HepG2 (cell line): Measurements from ENCODE around the gene SPINK8. TPM values are rescaled to one million over a fixed set of nuclear protein-coding genes. Genes with fewer than 3 reads are reported as not detected.

Experiments
- HNRNPL ChIP-seq: fragments of 200-400 bp; formaldehyde crosslinking; IDR thresholded peaks from 2 replicates; pipeline ENCODE4 v1.6.1; 2017; ENCODE audit warnings: mild to moderate bottlenecking, low read depth, low read length
- KLF11 ChIP-seq: IDR thresholded peaks from 2 replicates; pipeline ENCODE4 v1.6.1; 2016; ENCODE audit warnings: missing compliant biosample characterization
- MIXL1 ChIP-seq: IDR thresholded peaks from 2 replicates; pipeline ENCODE4 v1.6.1; 2016
- PITX1 ChIP-seq: sonication (generic); formaldehyde crosslinking; IDR thresholded peaks from 2 replicates; pipeline ENCODE4 v1.5.1; 2020; ENCODE audit warnings: mild to moderate bottlenecking, missing genetic modification reagents
- RFXANK ChIP-seq: IDR thresholded peaks from 2 replicates; pipeline ENCODE4 v1.6.1; 2016
- RORA ChIP-seq: sonication (generic); formaldehyde crosslinking; IDR thresholded peaks from 2 replicates; pipeline ENCODE4 v1.5.0; 2020; ENCODE audit warnings: mild to moderate bottlenecking, missing genetic modification reagents, moderate library complexity
- SATB2 ChIP-seq: sonication (generic); formaldehyde crosslinking; IDR thresholded peaks from 2 replicates; pipeline ENCODE4 v1.5.0; 2020; ENCODE audit warnings: missing genetic modification reagents
- SNRNP70 ChIP-seq: fragments of 200-400 bp; formaldehyde crosslinking; IDR thresholded peaks from 2 replicates; pipeline ENCODE4 v1.6.1; 2017; ENCODE audit warnings: mild to moderate bottlenecking, low read depth, low read length, moderate library complexity
- ZFAT ChIP-seq: sonication (generic); formaldehyde crosslinking; conservative IDR thresholded peaks from 2 replicates; pipeline ENCODE4 v1.8.1; 2023; ENCODE audit warnings: missing genetic modification reagents, inconsistent platforms
- ZNF501 ChIP-seq: sonication (generic); formaldehyde crosslinking; IDR thresholded peaks from 2 replicates; pipeline ENCODE4 v1.5.1; 2020; ENCODE audit warnings: mild to moderate bottlenecking, moderate library complexity, missing genetic modification reagents
- polyA plus RNA-seq, 8 experiments: library from polyadenylated mRNA; depleted of rRNA in 3 of 8; stranded (reverse) in 7 of 8; unstranded in 1 of 8; fragments of >200 nt; fragmentation: Illumina TruSeq in 4 of 8; extraction: Trizol in 4 of 8; gene quantifications; 2 replicates each; pipeline versions ENCODE4 v1.2.1 to v1.2.3, GENCODE V29; 2011 to 2016; ENCODE audit warnings: low read depth in 4 of 8, missing spikeins in 1 of 8, mixed read lengths in 1 of 8; ENCODE audit not compliant: insufficient read depth in 1 of 8
- total RNA-seq, 5 experiments: library from RNA; depleted of rRNA; stranded (reverse); fragments of >200 nt; fragmentation: Illumina TruSeq; extraction: Trizol; gene quantifications; 2 replicates each; pipeline ENCODE4 v1.2.3, GENCODE V29; 2016; ENCODE audit warnings: low read depth in 1 of 5
- TF ChIP-seq, protein P1 (sequence below): IDR thresholded peaks from 2 replicates; pipeline ENCODE4 v1.6.1; 2016; ENCODE audit warnings: missing biosample characterization, missing genetic modification reagents, low read depth
- TF ChIP-seq, protein P2 (sequence below): sonication (generic); formaldehyde crosslinking; IDR thresholded peaks from 2 replicates; pipeline ENCODE4 v1.9.0; 2021; ENCODE audit warnings: mild to moderate bottlenecking, missing genetic modification reagents
- TF ChIP-seq, protein P3 (sequence below): IDR thresholded peaks from 2 replicates; pipeline ENCODE4 v1.6.1; 2016
- TF ChIP-seq, protein P4 (sequence below): sonication (generic); formaldehyde crosslinking; IDR thresholded peaks from 2 replicates; pipeline ENCODE4 v1.4.0; 2020; ENCODE audit warnings: missing genetic modification reagents
- TF ChIP-seq, protein P5 (sequence below): sonication (generic); formaldehyde crosslinking; conservative IDR thresholded peaks from 2 replicates; pipeline ENCODE4 v1.4.0; 2020; ENCODE audit warnings: missing genetic modification reagents

Gene SPINK8
- total and polyA plus RNA-seq, 2 of the 13 experiments (the other 11 are each of a cell fraction or from before 2014, with no cell fraction given), result not detected

DNA sequence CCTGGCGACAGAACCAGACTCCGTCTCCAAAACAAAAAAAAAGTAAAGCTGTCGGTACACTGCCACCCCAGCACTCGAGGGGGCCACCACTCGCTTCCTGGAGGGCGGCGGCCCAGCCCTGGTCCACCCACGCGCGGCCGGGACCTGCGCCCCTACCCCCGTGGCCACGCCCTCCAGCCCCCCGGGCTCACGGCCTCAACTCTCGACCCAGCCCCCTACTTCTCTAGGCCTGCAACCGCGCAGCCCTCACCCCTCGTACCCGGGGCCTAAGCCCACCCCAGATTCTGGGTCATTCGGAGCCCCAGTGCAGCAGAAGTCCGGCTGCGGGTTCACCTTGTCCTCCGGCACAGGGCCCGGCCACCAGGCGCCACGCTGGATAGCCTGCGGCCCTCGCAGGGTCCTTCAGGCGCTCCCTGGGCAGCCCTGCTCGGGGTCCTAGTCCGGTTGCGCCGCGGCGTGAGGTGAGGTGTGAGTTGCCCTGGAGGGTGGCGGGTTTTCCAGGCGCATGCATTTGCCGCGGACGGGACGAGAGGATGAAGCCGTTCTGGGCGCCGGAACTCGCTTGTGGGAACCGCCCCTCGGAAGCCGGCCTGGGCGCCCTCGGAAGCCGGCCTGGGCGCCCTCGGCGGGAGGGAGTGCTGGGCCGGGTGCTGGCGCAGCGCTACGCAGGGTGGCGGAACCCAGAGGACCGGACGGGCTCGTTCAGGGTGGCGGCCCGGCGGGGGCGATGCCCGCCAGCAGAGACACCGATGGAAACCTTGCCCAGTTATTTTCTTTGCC is 32.3 kb downstream of the SPINK8 start, which contains the start of gene NME6 (continued):
- TF ChIP-seq SATB2 (CRISPR knock-in tag) (peak; percentile 88), ZNF501 (CRISPR knock-in tag) (peak; percentile 97), RFXANK (CRISPR knock-in tag) (0 out of 2 replicates have a peak, but pooled peaks have one; percentile 64), PITX1 (CRISPR knock-in tag) (peak; percentile 83), RORA (CRISPR knock-in tag) (no peak), SNRNP70 (no peak), HNRNPL (peak; percentile 76), ZFAT (CRISPR knock-in tag) (peak; percentile 67; the same call in 1 of the 2 replicates), MIXL1 (peak; percentile 88), KLF11 (CRISPR knock-in tag) (peak; percentile 67; the same call in 1 of the 2 replicates)
- TF ChIP-seq, protein P1, sequence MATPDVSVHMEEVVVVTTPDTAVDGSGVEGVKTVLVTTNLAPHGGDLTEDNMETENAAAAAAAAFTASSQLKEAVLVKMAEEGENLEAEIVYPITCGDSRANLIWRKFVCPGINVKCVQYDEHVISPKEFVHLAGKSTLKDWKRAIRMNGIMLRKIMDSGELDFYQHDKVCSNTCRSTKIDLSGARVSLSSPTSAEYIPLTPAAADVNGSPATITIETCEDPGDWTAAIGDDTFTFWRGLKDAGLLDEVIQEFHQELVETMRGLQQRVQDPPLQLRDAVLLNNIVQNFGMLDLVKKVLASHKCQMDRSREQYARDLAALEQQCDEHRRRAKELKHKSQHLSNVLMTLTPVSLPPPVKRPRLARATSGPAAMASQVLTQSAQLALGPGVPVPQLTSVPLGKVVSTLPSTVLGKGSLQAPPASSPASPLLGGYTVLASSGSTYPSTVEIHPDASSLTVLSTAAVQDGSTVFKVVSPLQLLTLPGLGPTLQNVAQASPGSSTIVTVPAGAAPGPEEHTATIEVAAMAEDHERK (CRISPR knock-in tag), result peak; percentile 59
- TF ChIP-seq, protein P2, sequence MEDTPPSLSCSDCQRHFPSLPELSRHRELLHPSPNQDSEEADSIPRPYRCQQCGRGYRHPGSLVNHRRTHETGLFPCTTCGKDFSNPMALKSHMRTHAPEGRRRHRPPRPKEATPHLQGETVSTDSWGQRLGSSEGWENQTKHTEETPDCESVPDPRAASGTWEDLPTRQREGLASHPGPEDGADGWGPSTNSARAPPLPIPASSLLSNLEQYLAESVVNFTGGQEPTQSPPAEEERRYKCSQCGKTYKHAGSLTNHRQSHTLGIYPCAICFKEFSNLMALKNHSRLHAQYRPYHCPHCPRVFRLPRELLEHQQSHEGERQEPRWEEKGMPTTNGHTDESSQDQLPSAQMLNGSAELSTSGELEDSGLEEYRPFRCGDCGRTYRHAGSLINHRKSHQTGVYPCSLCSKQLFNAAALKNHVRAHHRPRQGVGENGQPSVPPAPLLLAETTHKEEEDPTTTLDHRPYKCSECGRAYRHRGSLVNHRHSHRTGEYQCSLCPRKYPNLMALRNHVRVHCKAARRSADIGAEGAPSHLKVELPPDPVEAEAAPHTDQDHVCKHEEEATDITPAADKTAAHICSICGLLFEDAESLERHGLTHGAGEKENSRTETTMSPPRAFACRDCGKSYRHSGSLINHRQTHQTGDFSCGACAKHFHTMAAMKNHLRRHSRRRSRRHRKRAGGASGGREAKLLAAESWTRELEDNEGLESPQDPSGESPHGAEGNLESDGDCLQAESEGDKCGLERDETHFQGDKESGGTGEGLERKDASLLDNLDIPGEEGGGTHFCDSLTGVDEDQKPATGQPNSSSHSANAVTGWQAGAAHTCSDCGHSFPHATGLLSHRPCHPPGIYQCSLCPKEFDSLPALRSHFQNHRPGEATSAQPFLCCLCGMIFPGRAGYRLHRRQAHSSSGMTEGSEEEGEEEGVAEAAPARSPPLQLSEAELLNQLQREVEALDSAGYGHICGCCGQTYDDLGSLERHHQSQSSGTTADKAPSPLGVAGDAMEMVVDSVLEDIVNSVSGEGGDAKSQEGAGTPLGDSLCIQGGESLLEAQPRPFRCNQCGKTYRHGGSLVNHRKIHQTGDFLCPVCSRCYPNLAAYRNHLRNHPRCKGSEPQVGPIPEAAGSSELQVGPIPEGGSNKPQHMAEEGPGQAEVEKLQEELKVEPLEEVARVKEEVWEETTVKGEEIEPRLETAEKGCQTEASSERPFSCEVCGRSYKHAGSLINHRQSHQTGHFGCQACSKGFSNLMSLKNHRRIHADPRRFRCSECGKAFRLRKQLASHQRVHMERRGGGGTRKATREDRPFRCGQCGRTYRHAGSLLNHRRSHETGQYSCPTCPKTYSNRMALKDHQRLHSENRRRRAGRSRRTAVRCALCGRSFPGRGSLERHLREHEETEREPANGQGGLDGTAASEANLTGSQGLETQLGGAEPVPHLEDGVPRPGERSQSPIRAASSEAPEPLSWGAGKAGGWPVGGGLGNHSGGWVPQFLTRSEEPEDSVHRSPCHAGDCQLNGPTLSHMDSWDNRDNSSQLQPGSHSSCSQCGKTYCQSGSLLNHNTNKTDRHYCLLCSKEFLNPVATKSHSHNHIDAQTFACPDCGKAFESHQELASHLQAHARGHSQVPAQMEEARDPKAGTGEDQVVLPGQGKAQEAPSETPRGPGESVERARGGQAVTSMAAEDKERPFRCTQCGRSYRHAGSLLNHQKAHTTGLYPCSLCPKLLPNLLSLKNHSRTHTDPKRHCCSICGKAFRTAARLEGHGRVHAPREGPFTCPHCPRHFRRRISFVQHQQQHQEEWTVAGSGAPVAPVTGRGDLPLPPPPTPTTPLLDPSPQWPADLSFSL (CRISPR knock-in tag), result no peak
- TF ChIP-seq, protein P3, sequence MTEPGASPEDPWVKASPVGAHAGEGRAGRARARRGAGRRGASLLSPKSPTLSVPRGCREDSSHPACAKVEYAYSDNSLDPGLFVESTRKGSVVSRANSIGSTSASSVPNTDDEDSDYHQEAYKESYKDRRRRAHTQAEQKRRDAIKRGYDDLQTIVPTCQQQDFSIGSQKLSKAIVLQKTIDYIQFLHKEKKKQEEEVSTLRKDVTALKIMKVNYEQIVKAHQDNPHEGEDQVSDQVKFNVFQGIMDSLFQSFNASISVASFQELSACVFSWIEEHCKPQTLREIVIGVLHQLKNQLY (CRISPR knock-in tag), result peak; percentile 24; the same call in 1 of the 2 replicates
- TF ChIP-seq, protein P4, sequence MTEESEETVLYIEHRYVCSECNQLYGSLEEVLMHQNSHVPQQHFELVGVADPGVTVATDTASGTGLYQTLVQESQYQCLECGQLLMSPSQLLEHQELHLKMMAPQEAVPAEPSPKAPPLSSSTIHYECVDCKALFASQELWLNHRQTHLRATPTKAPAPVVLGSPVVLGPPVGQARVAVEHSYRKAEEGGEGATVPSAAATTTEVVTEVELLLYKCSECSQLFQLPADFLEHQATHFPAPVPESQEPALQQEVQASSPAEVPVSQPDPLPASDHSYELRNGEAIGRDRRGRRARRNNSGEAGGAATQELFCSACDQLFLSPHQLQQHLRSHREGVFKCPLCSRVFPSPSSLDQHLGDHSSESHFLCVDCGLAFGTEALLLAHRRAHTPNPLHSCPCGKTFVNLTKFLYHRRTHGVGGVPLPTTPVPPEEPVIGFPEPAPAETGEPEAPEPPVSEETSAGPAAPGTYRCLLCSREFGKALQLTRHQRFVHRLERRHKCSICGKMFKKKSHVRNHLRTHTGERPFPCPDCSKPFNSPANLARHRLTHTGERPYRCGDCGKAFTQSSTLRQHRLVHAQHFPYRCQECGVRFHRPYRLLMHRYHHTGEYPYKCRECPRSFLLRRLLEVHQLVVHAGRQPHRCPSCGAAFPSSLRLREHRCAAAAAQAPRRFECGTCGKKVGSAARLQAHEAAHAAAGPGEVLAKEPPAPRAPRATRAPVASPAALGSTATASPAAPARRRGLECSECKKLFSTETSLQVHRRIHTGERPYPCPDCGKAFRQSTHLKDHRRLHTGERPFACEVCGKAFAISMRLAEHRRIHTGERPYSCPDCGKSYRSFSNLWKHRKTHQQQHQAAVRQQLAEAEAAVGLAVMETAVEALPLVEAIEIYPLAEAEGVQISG (CRISPR knock-in tag), result peak; percentile 92
- TF ChIP-seq, protein P5, sequence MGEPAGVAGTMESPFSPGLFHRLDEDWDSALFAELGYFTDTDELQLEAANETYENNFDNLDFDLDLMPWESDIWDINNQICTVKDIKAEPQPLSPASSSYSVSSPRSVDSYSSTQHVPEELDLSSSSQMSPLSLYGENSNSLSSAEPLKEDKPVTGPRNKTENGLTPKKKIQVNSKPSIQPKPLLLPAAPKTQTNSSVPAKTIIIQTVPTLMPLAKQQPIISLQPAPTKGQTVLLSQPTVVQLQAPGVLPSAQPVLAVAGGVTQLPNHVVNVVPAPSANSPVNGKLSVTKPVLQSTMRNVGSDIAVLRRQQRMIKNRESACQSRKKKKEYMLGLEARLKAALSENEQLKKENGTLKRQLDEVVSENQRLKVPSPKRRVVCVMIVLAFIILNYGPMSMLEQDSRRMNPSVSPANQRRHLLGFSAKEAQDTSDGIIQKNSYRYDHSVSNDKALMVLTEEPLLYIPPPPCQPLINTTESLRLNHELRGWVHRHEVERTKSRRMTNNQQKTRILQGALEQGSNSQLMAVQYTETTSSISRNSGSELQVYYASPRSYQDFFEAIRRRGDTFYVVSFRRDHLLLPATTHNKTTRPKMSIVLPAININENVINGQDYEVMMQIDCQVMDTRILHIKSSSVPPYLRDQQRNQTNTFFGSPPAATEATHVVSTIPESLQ (CRISPR knock-in tag), result no peak
